SK-N-SH (cell line): Measurements from ENCODE around the gene TRIM28. TPM values are rescaled to one million over a fixed set of nuclear protein-coding genes. Genes with fewer than 3 reads are reported as not detected.

Experiments
- CTCF ChIA-PET: fragments of 300-600, 350-600 bp; formaldehyde crosslinking; extraction: SDS; loops from one replicate; lab custom pipeline; 2021; lab: Yijun Ruan, JAX
- POLR2A ChIA-PET: fragments of 350-600 bp; sonication (Branson Sonifier 250); formaldehyde crosslinking; extraction: SDS; loops from one replicate; lab custom pipeline; 2020; ENCODE audit warnings: antibody characterized with exemption, inconsistent platforms; lab: Yijun Ruan, JAX
- DNase-seq: peaks from one replicate; pipeline ENCODE4 v3.0.0; 2012
- H2AFZ ChIP-seq: fragments of 200-600 bp; sonication (generic); 2 replicates; pipeline ENCODE4 v1.8.1; 2016; ENCODE audit warnings: antibody characterized with exemption, mild to moderate bottlenecking, low read depth
- H3F3A ChIP-seq: fragments of 200-600 bp; sonication (generic); replicated peaks from 2 replicates; pipeline ENCODE3; 2016; ENCODE audit warnings: antibody characterized with exemption, mild to moderate bottlenecking; ENCODE audit not compliant: insufficient read depth
- H3K27ac ChIP-seq, 2 experiments: fragments of 200-500 bp in 1 of 2; fragments of 200-600 bp in 1 of 2; sonication (Bioruptor generic) in 1 of 2; sonication (generic), shearing (Covaris generic) in 1 of 2; 2 replicates each; pipeline versions ENCODE4 v1.5.1 to v1.6.1; 2014 to 2016; ENCODE audit warnings: low read depth in 2 of 2, inconsistent platforms in 1 of 2, low read length in 1 of 2, mild to moderate bottlenecking in 1 of 2, mixed read lengths in 1 of 2
- H3K27me3 ChIP-seq: fragments of 200-600 bp; sonication (generic), shearing (Covaris generic); 2 replicates; pipeline ENCODE4 v1.6.1; 2016; ENCODE audit warnings: mixed run types; ENCODE audit not compliant: insufficient read depth
- H3K36me3 ChIP-seq, 2 experiments: fragments of 200-500 bp in 1 of 2; fragments of 200-600 bp in 1 of 2; sonication (Bioruptor generic) in 1 of 2; sonication (generic) in 1 of 2; replicated peaks in 1 of 2; 2 replicates each; pipeline versions ENCODE3 to v1.5.1; 2014 to 2016; ENCODE audit warnings: low read length in 1 of 2, mild to moderate bottlenecking in 1 of 2; ENCODE audit not compliant: insufficient read depth in 2 of 2, control insufficient read depth in 1 of 2
- H3K4me1 ChIP-seq, 2 experiments: fragments of 200-500 bp in 1 of 2; fragments of 200-600 bp in 1 of 2; sonication (Bioruptor generic) in 1 of 2; sonication (generic), shearing (Covaris generic) in 1 of 2; 2 replicates each; pipeline versions ENCODE4 v1.5.1 to v1.6.1; 2014 to 2016; ENCODE audit warnings: low read depth in 1 of 2, low read length in 1 of 2, mixed run types in 1 of 2; ENCODE audit not compliant: insufficient read depth in 2 of 2, control insufficient read depth in 1 of 2
- H3K4me2 ChIP-seq: fragments of 200-600 bp; sonication (generic), shearing (Covaris generic); 2 replicates; pipeline ENCODE4 v1.6.1; 2017; ENCODE audit warnings: mixed run types
- H3K4me3 ChIP-seq, 2 experiments: fragments of 200-500 bp in 1 of 2; fragments of 200-600 bp in 1 of 2; sonication (Bioruptor generic) in 1 of 2; sonication (generic), shearing (Covaris generic) in 1 of 2; 2 replicates each; pipeline versions ENCODE4 v1.5.1 to v1.8.1; 2014 to 2016; ENCODE audit warnings: low read depth in 2 of 2, inconsistent platforms in 1 of 2, low read length in 1 of 2, mild to moderate bottlenecking in 1 of 2, mixed read lengths in 1 of 2, moderate library complexity in 1 of 2
- H3K79me2 ChIP-seq: fragments of 200-600 bp; sonication (generic); 2 replicates; pipeline ENCODE4 v1.8.1; 2017; ENCODE audit warnings: mild to moderate bottlenecking; ENCODE audit not compliant: insufficient read depth
- H3K9ac ChIP-seq: fragments of 200-600 bp; sonication (generic); 2 replicates; pipeline ENCODE4 v1.6.1; 2017; ENCODE audit warnings: mixed run types
- H3K9me2 ChIP-seq: fragments of 200-600 bp; sonication (generic); 2 replicates; pipeline ENCODE4 v1.6.1; 2017; ENCODE audit warnings: mixed run types
- H3K9me3 ChIP-seq: fragments of 200-600 bp; sonication (generic); 2 replicates; pipeline ENCODE4 v1.6.1; 2017; ENCODE audit warnings: mixed run types, mild to moderate bottlenecking, moderate library complexity
- H4K20me1 ChIP-seq: fragments of 200-600 bp; sonication (generic); 2 replicates; pipeline ENCODE4 v1.6.1; 2017; ENCODE audit warnings: mild to moderate bottlenecking, mixed run types; ENCODE audit not compliant: insufficient read depth
- CTCF ChIP-seq: fragments of 200-600 bp; sonication (generic); IDR thresholded peaks from 2 replicates; pipeline ENCODE4 v1.6.1; 2017; ENCODE audit warnings: antibody characterized with exemption, mild to moderate bottlenecking, moderate library complexity
- EZH2phosphoT487 ChIP-seq: fragments of 200-600 bp; sonication (generic); IDR thresholded peaks from 2 replicates; pipeline ENCODE4 v1.6.1; 2017; ENCODE audit warnings: low read depth, mixed run types, mild to moderate bottlenecking, antibody characterized with exemption, moderate library complexity, borderline replicate concordance
- FOSL2 ChIP-seq: IDR thresholded peaks from 2 replicates; pipeline ENCODE4 v1.4.0; 2012; ENCODE audit warnings: low read depth, mild to moderate bottlenecking, moderate library complexity, borderline replicate concordance
- FOXJ3 ChIP-seq: sonication (generic); formaldehyde crosslinking; IDR thresholded peaks from 2 replicates; pipeline ENCODE4 v1.5.1; 2020; ENCODE audit warnings: mild to moderate bottlenecking, missing genetic modification reagents
- FOXM1 ChIP-seq: IDR thresholded peaks from 2 replicates; pipeline ENCODE4 v1.4.0; 2012; ENCODE audit warnings: low read depth, mild to moderate bottlenecking
- JUND ChIP-seq: IDR thresholded peaks from 2 replicates; pipeline ENCODE4 v1.4.0; 2012
- MEF2A ChIP-seq: IDR thresholded peaks from 2 replicates; pipeline ENCODE4 v1.4.0; 2012; ENCODE audit warnings: low read depth, borderline replicate concordance
- MXI1 ChIP-seq: IDR thresholded peaks from 2 replicates; pipeline ENCODE4 v1.6.1; 2012; ENCODE audit warnings: mild to moderate bottlenecking, low read depth, low read length, improper control_type of control experiment
- NRF1 ChIP-seq: IDR thresholded peaks from 2 replicates; pipeline ENCODE4 v1.6.1; 2012; ENCODE audit warnings: low read depth, mild to moderate bottlenecking, low read length
- PBX3 ChIP-seq: IDR thresholded peaks from 2 replicates; pipeline ENCODE4; 2012
- SIN3A ChIP-seq: IDR thresholded peaks from 2 replicates; pipeline ENCODE4 v1.6.1; 2012; ENCODE audit warnings: low read depth, mild to moderate bottlenecking, low read length, moderate library complexity, borderline replicate concordance
- USF1 ChIP-seq: IDR thresholded peaks from 2 replicates; pipeline ENCODE4 v1.4.0; 2012; ENCODE audit warnings: low read depth, borderline replicate concordance
- USF2 ChIP-seq: fragments of 150-350 bp; IDR thresholded peaks from 2 replicates; pipeline ENCODE4 v1.6.1; 2017; ENCODE audit warnings: antibody characterized with exemption, low read length, low read depth, borderline replicate concordance
- YY1 ChIP-seq: IDR thresholded peaks from 2 replicates; pipeline ENCODE4 v1.4.0; 2012; ENCODE audit warnings: low read depth, mild to moderate bottlenecking
- WGBS: methylation state at CpG from one replicate; pipeline ENCODE4 v1.1.6; 2017; ENCODE audit warnings: low lambda C conversion rate; 5-methylcytosine and 5-hydroxymethylcytosine counted together
- polyA plus RNA-seq, 3 experiments: library from polyadenylated mRNA; depleted of rRNA; stranded (reverse); fragments of >200 nt; gene quantifications; 2 replicates each; pipeline ENCODE4 v1.2.3, GENCODE V29; 2012

TRIM28 gene
- polyA plus RNA-seq, 1 of the 3 experiments (the other 2 are of a cell fraction), result 594 TPM

- POLR2A ChIA-PET, result interaction anchor here (1.1 to 4.3 kb wide), 6 partner anchors 9 to 191 kb away, joined by 6 to 49 read pairs (median 10); partner anchors contain the start of genes TRIM28, ZBTB45 and ZNF497
Observed at GRCh38 chr19:58553799-58554493, 10.1 kb downstream of the TRIM28 start.

More at GRCh38 chr19:58553799-58554493, 10.1 kb downstream of the TRIM28 start:
- 28% methylated on average over 18 of the region's 18 CpGs for WGBS
- Histone ChIP-seq H2AFZ (no peak overlapping the region), H3K27me3 (no peaks in the 10 kb centered on the region), H3F3A (peaks cover 67% of the 10 kb centered on the region), H3K36me3 (peaks cover 41 to 56% of the 10 kb centered on the region in 2 experiments), H4K20me1 (peaks cover 22% of the 10 kb centered on the region), H3K27ac (peak overlapping the region; percentile 90 to 98), H3K9me3 (no peaks in the 10 kb centered on the region), H3K9me2 (no peaks in the 10 kb centered on the region), H3K4me1 (peaks cover 17 to 40% of the 10 kb centered on the region in 2 experiments; a peak in 3 of 4 replicates), H3K4me2 (peak overlapping the region; percentile 92), H3K9ac (peak overlapping the region; percentile 76), H3K4me3 (peak overlapping the region; percentile 75 to 90), H3K79me2 (peaks cover 56% of the 10 kb centered on the region)
- TF ChIP-seq PBX3, result no peak
- TF ChIP-seq YY1, result no peak
- no peak for TF ChIP-seq MXI1
- no peak for TF ChIP-seq USF2
- TF ChIP-seq FOXJ3 (CRISPR knock-in tag), result no peak
- no peak for TF ChIP-seq JUND
- no peak for TF ChIP-seq USF1
- no peak for TF ChIP-seq FOSL2
- TF ChIP-seq CTCF, result no peak
- TF ChIP-seq NRF1, result no peak
- TF ChIP-seq EZH2phosphoT487, result no peak
- TF ChIP-seq FOXM1, result no peak
- TF ChIP-seq SIN3A, result no peak
- no peak for TF ChIP-seq MEF2A
- CTCF ChIA-PET, result interaction anchor here (1.5 to 9.1 kb wide), 5 partner anchors 9 to 48 kb away, joined by 3 to 81 read pairs (median 9); partner anchors contain the start of gene ZBTB45
- DNase-seq, result no peak
